Esophagus squamous epithelium (tissue), 4 donors: ENCODE data around the gene RELN.

Source experiments
- POLR2A ChIP-seq, 4 donors: fragments of 450-650 bp; IDR thresholded peaks; one replicate each; pipeline ENCODE4 v1.6.1; 2017; ENCODE audit warnings: antibody characterized with exemption in 4 of 4, mild to moderate bottlenecking in 4 of 4, moderate library complexity in 3 of 4
- TF ChIP-seq, protein P1 (sequence below), 6 experiments: fragments of 450-650 bp in 4 of 6; fragments of 200-600 bp in 2 of 6; sonication (generic) in 2 of 6; IDR thresholded peaks; one replicate each; pipeline ENCODE4 v1.5.1; 2016 to 2019; ENCODE audit warnings: antibody characterized with exemption in 6 of 6, mild to moderate bottlenecking in 4 of 6, moderate library complexity in 4 of 6

DNA sequence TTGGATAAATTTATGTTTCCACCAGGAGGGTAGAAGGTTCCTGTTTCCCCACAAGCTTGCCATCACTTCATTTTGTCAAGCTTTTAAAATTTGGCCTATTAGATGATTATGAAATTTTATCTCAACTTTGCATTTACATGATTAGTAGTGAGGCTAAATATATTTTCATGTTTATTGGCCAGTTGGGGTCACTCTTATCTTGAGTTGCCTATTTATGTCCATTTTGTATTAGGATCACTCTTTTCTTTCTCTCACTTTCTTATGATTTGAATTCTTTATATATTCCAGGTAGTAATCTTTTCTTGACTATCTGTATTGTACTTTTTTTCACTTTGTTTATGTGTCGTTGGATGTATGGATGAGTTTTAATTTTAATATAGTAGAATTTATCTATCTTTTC is 324.9 kb downstream of the RELN start:
- no peak for TF ChIP-seq POLR2A (IDR thresholded peaks at IDR 0.05)
- TF ChIP-seq, protein P1, sequence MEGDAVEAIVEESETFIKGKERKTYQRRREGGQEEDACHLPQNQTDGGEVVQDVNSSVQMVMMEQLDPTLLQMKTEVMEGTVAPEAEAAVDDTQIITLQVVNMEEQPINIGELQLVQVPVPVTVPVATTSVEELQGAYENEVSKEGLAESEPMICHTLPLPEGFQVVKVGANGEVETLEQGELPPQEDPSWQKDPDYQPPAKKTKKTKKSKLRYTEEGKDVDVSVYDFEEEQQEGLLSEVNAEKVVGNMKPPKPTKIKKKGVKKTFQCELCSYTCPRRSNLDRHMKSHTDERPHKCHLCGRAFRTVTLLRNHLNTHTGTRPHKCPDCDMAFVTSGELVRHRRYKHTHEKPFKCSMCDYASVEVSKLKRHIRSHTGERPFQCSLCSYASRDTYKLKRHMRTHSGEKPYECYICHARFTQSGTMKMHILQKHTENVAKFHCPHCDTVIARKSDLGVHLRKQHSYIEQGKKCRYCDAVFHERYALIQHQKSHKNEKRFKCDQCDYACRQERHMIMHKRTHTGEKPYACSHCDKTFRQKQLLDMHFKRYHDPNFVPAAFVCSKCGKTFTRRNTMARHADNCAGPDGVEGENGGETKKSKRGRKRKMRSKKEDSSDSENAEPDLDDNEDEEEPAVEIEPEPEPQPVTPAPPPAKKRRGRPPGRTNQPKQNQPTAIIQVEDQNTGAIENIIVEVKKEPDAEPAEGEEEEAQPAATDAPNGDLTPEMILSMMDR (IDR thresholded peaks at IDR 0.05), result no peak
